HL-60/S4 treated with retinoic acid at 250 ng/mL for 4 days and 3 days (cell line): ENCODE measurements around the gene OR4D2.

Experiments used
- in situ Hi-C: fragments of 300-500 bp; cut with MboI; formaldehyde crosslinking; loops from 2 replicates; pipeline ENCODE4 v1.7.0; 2022; ENCODE audit warnings: low sequenced_read_pairs

The OR4D2 gene

GRCh38 chr17:58205936-58206335, 39.2 kb downstream of the OR4D2 start:
- in situ Hi-C loops, result no loop called here

GRCh38 chr17:58207451-58207850, 40.7 kb downstream of the OR4D2 start:
- in situ Hi-C loops, result no loop called here

GRCh38 chr17:58208344-58208743, 41.6 kb downstream of the OR4D2 start:
- in situ Hi-C loops, result no loop called here

GRCh38 chr17:58210922-58211321, 44.1 kb downstream of the OR4D2 start:
- in situ Hi-C loops, result no loop called here

- in situ Hi-C loops, result no loop called here
Observed at GRCh38 chr17:58215685-58216084, 48.9 kb downstream of the OR4D2 start.

GRCh38 chr17:58217766-58218165, 51.0 kb downstream of the OR4D2 start:
- in situ Hi-C loops, result no loop called here

GRCh38 chr17:58219007-58219788, 52.4 kb downstream of the OR4D2 start, which contains the start of gene MKS1:
Gene MKS1 (minus strand): TSS chr17:58219255. CDS start chr17:58219230, 25 bp downstream.
- in situ Hi-C loops, result no loop called here

GRCh38 chr17:58219789-58220183, 53.0 kb downstream of the OR4D2 start:
- in situ Hi-C loops, result no loop called here
